Suprapubic skin (tissue), 4 donors: ENCODE data around the gene SLF2.

ENCODE experiments used
- EP300 ChIP-seq: sonication (generic); formaldehyde crosslinking; IDR thresholded peaks from one replicate; pipeline ENCODE4 v1.6.1; 2017; ENCODE audit warnings: antibody characterized with exemption
- POLR2A ChIP-seq, 2 donors: fragments of 450-650 bp; IDR thresholded peaks; one replicate each; pipeline ENCODE4 v1.6.1; 2017; ENCODE audit warnings: antibody characterized with exemption in 2 of 2, mild to moderate bottlenecking in 2 of 2, moderate library complexity in 2 of 2
- POLR2AphosphoS5 ChIP-seq, 3 donors: sonication (generic); formaldehyde crosslinking; IDR thresholded peaks; one replicate each; pipeline ENCODE4 v1.6.1; 2017; ENCODE audit warnings: antibody characterized with exemption in 3 of 3
- TF ChIP-seq, protein P1 (sequence below), 2 donors: fragments of 200-600 bp in 1 of 2; fragments of 450-650 bp in 1 of 2; sonication (generic) in 1 of 2; IDR thresholded peaks; one replicate each; pipeline ENCODE4 v1.5.1; 2016 to 2019; ENCODE audit warnings: antibody characterized with exemption in 2 of 2, mild to moderate bottlenecking in 1 of 2, moderate library complexity in 1 of 2

GRCh38 chr10:100945754-100946153, 33.0 kb downstream of the SLF2 start:
- no peak for TF ChIP-seq POLR2A (IDR thresholded peaks at IDR 0.05)
- TF ChIP-seq, protein P1, sequence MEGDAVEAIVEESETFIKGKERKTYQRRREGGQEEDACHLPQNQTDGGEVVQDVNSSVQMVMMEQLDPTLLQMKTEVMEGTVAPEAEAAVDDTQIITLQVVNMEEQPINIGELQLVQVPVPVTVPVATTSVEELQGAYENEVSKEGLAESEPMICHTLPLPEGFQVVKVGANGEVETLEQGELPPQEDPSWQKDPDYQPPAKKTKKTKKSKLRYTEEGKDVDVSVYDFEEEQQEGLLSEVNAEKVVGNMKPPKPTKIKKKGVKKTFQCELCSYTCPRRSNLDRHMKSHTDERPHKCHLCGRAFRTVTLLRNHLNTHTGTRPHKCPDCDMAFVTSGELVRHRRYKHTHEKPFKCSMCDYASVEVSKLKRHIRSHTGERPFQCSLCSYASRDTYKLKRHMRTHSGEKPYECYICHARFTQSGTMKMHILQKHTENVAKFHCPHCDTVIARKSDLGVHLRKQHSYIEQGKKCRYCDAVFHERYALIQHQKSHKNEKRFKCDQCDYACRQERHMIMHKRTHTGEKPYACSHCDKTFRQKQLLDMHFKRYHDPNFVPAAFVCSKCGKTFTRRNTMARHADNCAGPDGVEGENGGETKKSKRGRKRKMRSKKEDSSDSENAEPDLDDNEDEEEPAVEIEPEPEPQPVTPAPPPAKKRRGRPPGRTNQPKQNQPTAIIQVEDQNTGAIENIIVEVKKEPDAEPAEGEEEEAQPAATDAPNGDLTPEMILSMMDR (IDR thresholded peaks at IDR 0.05) = no peak
- no peak for TF ChIP-seq POLR2AphosphoS5 (IDR thresholded peaks at IDR 0.05)
- TF ChIP-seq EP300 = no peak
